ENCODE data around the gene TNRC18.
"Not testable (repeated sequence)": the region's sequence is repeated elsewhere in the genome, so short reads cannot be mapped to it uniquely, and the experiment has no call there.

TNRC18 gene, protein sequence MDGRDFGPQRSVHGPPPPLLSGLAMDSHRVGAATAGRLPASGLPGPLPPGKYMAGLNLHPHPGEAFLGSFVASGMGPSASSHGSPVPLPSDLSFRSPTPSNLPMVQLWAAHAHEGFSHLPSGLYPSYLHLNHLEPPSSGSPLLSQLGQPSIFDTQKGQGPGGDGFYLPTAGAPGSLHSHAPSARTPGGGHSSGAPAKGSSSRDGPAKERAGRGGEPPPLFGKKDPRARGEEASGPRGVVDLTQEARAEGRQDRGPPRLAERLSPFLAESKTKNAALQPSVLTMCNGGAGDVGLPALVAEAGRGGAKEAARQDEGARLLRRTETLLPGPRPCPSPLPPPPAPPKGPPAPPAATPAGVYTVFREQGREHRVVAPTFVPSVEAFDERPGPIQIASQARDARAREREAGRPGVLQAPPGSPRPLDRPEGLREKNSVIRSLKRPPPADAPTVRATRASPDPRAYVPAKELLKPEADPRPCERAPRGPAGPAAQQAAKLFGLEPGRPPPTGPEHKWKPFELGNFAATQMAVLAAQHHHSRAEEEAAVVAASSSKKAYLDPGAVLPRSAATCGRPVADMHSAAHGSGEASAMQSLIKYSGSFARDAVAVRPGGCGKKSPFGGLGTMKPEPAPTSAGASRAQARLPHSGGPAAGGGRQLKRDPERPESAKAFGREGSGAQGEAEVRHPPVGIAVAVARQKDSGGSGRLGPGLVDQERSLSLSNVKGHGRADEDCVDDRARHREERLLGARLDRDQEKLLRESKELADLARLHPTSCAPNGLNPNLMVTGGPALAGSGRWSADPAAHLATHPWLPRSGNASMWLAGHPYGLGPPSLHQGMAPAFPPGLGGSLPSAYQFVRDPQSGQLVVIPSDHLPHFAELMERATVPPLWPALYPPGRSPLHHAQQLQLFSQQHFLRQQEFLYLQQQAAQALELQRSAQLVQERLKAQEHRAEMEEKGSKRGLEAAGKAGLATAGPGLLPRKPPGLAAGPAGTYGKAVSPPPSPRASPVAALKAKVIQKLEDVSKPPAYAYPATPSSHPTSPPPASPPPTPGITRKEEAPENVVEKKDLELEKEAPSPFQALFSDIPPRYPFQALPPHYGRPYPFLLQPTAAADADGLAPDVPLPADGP (N-terminal part only)

DNA sequence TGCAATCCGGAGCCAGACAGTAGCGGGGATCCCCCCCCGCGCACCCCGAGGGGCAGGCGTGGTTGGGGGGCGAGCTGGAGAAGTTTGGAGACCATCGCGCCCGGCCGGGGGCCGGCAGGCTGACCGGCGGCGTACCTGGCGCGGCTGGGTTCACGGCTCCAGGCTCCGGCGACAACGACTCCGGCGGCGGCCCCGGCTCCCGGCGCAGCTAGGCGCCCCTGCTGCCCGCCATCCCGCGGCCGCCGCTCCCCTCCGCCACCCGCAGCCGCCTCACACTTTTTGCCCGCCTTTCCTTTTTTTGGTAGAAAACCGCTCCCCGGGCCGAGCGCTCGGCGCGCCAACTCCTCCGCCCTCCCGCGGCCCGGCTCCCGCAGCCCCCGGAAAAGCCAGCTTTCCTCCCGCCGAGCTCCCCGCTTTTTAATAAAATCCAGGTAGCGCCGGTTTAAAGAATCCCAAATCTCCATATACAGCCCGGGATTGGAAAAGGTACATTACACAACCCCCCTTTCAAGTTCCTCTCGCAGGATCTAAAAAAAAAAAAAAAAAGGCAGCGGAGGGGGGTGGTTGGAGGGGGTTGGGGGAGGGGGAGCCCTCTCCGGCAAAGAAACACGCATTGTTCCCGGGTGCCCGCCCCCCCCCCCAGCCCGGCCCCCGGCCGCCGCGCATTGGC lies at the start of gene TNRC18:
Gene TNRC18 (minus strand): TSS at position 529 of the 670 bp plus-strand sequence. CDS start 2,588 bp downstream, outside the sequence.
- peaks cover 81% of the 10 kb centered on the region for H3K27me3 ChIP-seq (ENCODE audit: control insufficient read depth, insufficient read depth, low read length)

DNA sequence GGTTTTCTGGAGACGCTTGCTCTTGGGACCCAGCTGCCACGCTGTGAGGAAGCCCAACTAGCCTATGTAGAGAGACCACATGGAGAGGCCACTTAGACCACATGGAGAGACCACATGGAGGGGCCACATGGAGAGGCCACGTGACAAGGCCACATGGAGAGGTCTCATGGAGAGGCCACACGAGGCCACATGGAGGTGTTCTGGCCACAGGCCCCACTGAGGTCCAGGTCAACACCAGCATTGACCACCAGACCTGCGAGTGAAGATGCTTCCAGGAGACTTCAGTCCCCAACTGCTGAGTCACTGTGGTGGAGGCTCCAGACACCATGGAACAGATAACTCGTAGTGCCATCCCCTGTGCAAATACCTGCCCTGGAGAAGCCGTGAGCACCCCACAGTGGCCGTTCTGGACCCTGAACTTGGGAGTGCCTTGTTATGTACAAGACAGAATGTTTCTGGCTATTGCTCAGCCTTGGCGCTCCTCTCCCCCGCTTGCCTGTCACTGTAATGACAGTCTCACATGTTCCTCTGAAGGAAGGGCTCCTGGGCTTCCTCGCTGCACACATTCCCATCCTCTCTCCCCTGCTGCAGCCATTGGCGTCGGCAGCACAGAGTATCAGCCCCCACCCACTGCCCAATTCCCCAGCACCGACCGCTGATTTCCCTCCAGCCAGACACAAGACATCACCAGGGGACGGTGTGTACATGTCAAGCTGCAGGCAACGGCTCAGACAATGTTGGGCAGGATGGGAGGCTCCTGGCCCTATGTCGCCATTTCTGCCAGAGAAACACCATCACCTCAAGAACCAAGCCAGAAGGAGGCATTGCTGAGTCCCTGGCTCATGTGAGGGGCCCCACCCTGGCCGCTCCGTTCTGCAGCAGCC lies 49.0 kb upstream of the TNRC18 start:
- H3K9ac ChIP-seq (ENCODE audit: low read length) = no peak overlapping the region
- H3K4me3 ChIP-seq (ENCODE audit: low read length) = no peak overlapping the region
- H3K4me1 ChIP-seq (ENCODE audit: control insufficient read depth, low read depth, low read length) = peaks cover under 1% of the 10 kb centered on the region
- no peak overlapping the region for H3K27ac ChIP-seq (ENCODE audit: low read length)
- H3K27me3 ChIP-seq (ENCODE audit: control insufficient read depth, insufficient read depth, low read length) = no peaks in the 10 kb centered on the region
- no peaks in the 10 kb centered on the region for H3K36me3 ChIP-seq (ENCODE audit: control insufficient read depth, low read depth, low read length)
- H3K9me3 ChIP-seq (ENCODE audit: control insufficient read depth, low read depth, low read length) = no peaks in the 10 kb centered on the region

More for the DNA sequence above, at the start of gene TNRC18:
- Histone ChIP-seq H3K4me1 (ENCODE audit: control insufficient read depth, low read depth, low read length) (peaks cover 23% of the 10 kb centered on the region), H3K27ac (ENCODE audit: low read length) (no peak within 1 kb of the TSS), H3K9me3 (ENCODE audit: control insufficient read depth, low read depth, low read length) (no peaks in the 10 kb centered on the region), H3K9ac (ENCODE audit: low read length) (peak within 1 kb of the TSS; percentile 93), H3K36me3 (ENCODE audit: control insufficient read depth, low read depth, low read length) (no peaks in the 10 kb centered on the region), H3K4me3 (ENCODE audit: low read length) (peak within 1 kb of the TSS; percentile 81)

DNA sequence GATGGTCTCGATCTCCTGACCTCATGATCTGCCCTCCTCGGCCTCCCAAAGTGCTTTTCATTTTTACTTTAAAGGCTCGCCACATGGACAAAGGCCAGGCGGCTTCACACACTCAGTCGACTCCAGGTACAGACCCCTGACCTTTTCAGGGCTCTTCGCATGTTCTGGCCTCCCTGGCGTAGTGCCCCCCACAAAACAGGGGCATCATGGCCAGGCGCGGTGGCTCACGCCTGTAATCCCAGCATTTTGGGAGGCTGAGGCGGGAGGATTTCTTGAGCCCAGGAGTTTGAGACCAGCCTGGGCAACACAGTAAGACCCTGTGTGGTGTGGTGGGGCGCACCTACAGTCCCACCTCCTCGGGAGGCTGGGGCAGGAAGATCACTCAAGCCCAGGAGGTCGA lies 48.0 kb upstream of the TNRC18 start:
- not testable (repeated sequence) for H3K4me3 ChIP-seq (ENCODE audit: low read length); H3K9me3 ChIP-seq (ENCODE audit: control insufficient read depth, low read depth, low read length); H3K27ac ChIP-seq (ENCODE audit: low read length); H3K27me3 ChIP-seq (ENCODE audit: control insufficient read depth, insufficient read depth, low read length); H3K4me1 ChIP-seq (ENCODE audit: control insufficient read depth, low read depth, low read length); H3K9ac ChIP-seq (ENCODE audit: low read length); H3K36me3 ChIP-seq (ENCODE audit: control insufficient read depth, low read depth, low read length)

DNA sequence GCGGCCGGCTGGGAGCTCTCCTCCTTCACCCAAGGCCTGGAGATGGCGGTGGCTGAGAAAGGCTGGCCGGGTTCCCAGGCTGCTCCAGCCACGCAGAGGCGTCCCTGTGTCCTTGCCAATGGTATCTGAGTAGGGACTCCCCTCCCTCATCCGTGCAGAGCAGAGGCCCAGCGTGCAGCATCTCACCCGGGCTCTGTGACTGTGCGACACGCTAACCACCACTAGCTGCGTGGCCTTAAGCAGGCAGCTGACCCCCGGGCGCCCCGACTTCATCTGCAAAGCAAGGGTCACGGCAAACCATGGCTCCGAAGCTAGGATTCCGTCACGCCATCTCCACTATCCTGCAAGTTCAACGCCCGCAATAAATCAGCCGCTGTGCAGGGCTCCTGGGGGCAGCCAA lies 47.2 kb upstream of the TNRC18 start:
- Histone ChIP-seq H3K4me3 (ENCODE audit: low read length) (no peak overlapping the region), H3K36me3 (ENCODE audit: control insufficient read depth, low read depth, low read length) (no peaks in the 10 kb centered on the region), H3K9ac (ENCODE audit: low read length) (no peak overlapping the region), H3K27ac (ENCODE audit: low read length) (no peak overlapping the region), H3K4me1 (ENCODE audit: control insufficient read depth, low read depth, low read length) (no peaks in the 10 kb centered on the region), H3K9me3 (ENCODE audit: control insufficient read depth, low read depth, low read length) (no peaks in the 10 kb centered on the region), H3K27me3 (ENCODE audit: control insufficient read depth, insufficient read depth, low read length) (no peaks in the 10 kb centered on the region)

DNA sequence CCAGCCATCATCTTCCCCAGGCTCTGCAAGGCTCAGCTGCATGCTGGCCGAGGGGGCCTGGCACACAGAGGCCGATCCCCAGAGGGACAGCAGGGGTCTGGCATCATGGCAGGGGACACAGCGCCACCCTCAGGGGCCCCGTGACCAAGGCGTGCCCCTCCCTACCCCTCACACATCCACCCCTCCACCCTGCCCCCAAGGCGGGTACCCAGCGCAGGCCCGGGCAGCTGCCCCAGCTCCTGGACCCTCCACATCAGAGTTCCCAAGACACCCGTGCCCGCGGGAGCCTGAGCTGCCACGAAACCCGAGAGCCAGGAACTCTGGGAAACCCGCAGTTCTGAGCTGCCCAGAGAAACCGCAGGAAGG lies 46.5 kb upstream of the TNRC18 start:
- no peak overlapping the region for H3K9ac ChIP-seq (ENCODE audit: low read length)
- no peaks in the 10 kb centered on the region for H3K27me3 ChIP-seq (ENCODE audit: control insufficient read depth, insufficient read depth, low read length)
- no peak overlapping the region for H3K27ac ChIP-seq (ENCODE audit: low read length)
- H3K36me3 ChIP-seq (ENCODE audit: control insufficient read depth, low read depth, low read length) = no peaks in the 10 kb centered on the region
- no peak overlapping the region for H3K4me3 ChIP-seq (ENCODE audit: low read length)
- no peaks in the 10 kb centered on the region for H3K9me3 ChIP-seq (ENCODE audit: control insufficient read depth, low read depth, low read length)
- H3K4me1 ChIP-seq (ENCODE audit: control insufficient read depth, low read depth, low read length) = no peaks in the 10 kb centered on the region

DNA sequence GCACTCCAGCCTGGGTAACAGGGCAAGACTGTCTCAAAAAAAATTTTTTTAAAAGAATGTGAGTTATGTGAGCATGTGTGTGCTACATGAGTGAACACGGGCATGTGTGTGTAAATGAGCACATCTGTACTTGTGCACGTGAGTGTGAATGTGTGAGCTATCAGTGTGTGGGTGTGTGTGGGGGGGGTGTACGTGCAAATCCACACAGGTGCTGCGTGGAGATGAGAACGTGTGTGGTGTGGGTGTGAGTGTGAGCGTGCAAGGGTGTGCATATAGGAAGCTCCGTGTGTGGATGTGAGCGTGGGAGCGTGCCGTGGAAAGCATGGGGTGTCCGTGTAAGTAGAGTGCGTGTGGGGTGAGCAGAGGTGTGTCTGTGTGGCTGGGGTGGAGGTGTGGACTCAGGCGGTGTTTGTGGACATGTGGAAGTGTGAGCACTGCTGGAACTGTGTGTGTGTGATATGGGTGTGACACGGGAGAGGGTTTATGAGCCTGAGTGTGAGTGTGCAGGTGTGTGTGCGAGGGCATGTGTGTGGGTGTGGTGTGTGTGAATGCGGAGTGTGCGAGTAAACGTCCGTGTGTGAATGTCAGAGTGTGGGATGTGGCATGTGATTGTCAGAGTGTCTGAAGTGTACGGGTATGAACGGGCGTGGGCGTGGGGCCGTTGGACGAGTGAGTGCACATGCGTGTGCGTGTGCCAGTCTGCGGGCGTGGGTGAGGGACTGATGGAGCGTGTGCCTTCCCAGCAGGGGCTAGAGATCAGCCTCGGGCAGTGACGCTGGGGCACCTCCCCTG lies 45.9 kb upstream of the TNRC18 start:
- no peaks in the 10 kb centered on the region for H3K4me1 ChIP-seq (ENCODE audit: control insufficient read depth, low read depth, low read length)
- no peaks in the 10 kb centered on the region for H3K36me3 ChIP-seq (ENCODE audit: control insufficient read depth, low read depth, low read length)
- H3K4me3 ChIP-seq (ENCODE audit: low read length) = no peak overlapping the region
- H3K9ac ChIP-seq (ENCODE audit: low read length) = no peak overlapping the region
- H3K27me3 ChIP-seq (ENCODE audit: control insufficient read depth, insufficient read depth, low read length) = no peaks in the 10 kb centered on the region
- H3K9me3 ChIP-seq (ENCODE audit: control insufficient read depth, low read depth, low read length) = no peaks in the 10 kb centered on the region
- no peak overlapping the region for H3K27ac ChIP-seq (ENCODE audit: low read length)

DNA sequence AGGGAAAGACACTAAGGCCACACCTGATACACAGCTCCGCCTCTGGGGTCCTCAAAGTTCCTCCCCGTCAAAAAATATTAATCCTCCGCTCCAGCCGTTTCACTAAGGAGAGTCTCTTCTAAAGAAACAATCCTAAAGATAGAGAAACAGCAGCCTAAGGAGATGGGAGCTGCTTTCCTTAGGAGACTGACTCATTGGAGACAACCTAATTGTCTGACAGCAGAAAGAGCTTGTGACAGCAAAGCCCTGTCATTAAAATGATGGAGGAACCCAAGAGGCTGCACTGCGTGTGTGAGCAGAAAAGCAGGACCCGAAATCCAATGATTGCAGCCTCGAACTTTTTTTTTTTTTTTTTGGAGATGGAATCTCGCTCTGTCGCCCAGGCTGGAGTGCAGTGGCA lies 44.0 kb upstream of the TNRC18 start:
- no peaks in the 10 kb centered on the region for H3K27me3 ChIP-seq (ENCODE audit: control insufficient read depth, insufficient read depth, low read length)
- H3K27ac ChIP-seq (ENCODE audit: low read length) = no peak overlapping the region
- H3K4me1 ChIP-seq (ENCODE audit: control insufficient read depth, low read depth, low read length) = no peaks in the 10 kb centered on the region
- H3K9ac ChIP-seq (ENCODE audit: low read length) = no peak overlapping the region
- no peaks in the 10 kb centered on the region for H3K36me3 ChIP-seq (ENCODE audit: control insufficient read depth, low read depth, low read length)
- H3K9me3 ChIP-seq (ENCODE audit: control insufficient read depth, low read depth, low read length) = no peaks in the 10 kb centered on the region
- no peak overlapping the region for H3K4me3 ChIP-seq (ENCODE audit: low read length)

DNA sequence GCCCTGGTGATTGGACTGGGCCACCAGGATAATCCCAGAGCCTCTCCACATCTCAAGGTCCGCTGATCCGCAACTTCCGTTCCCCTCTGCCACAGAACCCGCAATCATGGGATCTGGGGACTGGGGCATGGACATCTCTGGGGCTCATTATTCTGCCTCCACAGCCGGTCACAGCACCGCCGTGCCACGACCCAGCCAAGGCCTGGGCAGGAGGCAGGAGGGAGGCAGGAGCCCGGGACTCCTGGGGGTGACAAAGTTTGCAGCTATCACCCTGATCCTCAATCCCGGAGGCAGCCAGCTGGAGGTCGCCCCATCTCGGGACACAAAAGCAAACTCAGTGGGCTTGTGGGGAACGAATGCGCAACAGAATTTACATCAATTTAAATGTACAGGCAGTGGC lies 42.9 kb upstream of the TNRC18 start:
- Histone ChIP-seq H3K9me3 (ENCODE audit: control insufficient read depth, low read depth, low read length) (no peaks in the 10 kb centered on the region), H3K4me1 (ENCODE audit: control insufficient read depth, low read depth, low read length) (no peaks in the 10 kb centered on the region), H3K36me3 (ENCODE audit: control insufficient read depth, low read depth, low read length) (no peaks in the 10 kb centered on the region), H3K9ac (ENCODE audit: low read length) (no peak overlapping the region), H3K27me3 (ENCODE audit: control insufficient read depth, insufficient read depth, low read length) (no peaks in the 10 kb centered on the region), H3K27ac (ENCODE audit: low read length) (no peak overlapping the region), H3K4me3 (ENCODE audit: low read length) (no peak overlapping the region)

DNA sequence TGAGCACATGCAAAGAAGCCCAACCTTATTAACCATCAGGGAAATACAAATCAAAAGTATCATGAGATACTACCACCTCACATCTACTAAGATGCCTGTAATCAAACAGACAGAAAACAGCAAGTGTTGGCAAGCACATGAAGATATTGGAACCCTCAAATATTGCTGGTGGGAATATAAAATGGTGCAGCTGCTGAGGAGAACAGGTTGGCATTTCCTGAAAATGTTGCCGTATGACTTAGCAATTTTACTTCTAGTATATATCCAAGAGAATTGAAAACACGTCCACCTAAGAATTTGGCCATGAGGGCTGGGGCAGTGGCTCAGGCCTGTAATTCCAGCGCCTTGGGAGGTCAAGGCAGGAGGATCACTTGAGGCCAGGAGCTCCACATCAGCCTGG lies 39.4 kb upstream of the TNRC18 start:
- Histone ChIP-seq H3K27ac (ENCODE audit: low read length) (no peak overlapping the region), H3K4me1 (ENCODE audit: control insufficient read depth, low read depth, low read length) (no peaks in the 10 kb centered on the region), H3K27me3 (ENCODE audit: control insufficient read depth, insufficient read depth, low read length) (no peaks in the 10 kb centered on the region), H3K36me3 (ENCODE audit: control insufficient read depth, low read depth, low read length) (no peaks in the 10 kb centered on the region), H3K9me3 (ENCODE audit: control insufficient read depth, low read depth, low read length) (no peaks in the 10 kb centered on the region), H3K4me3 (ENCODE audit: low read length) (no peak overlapping the region), H3K9ac (ENCODE audit: low read length) (no peak overlapping the region)

DNA sequence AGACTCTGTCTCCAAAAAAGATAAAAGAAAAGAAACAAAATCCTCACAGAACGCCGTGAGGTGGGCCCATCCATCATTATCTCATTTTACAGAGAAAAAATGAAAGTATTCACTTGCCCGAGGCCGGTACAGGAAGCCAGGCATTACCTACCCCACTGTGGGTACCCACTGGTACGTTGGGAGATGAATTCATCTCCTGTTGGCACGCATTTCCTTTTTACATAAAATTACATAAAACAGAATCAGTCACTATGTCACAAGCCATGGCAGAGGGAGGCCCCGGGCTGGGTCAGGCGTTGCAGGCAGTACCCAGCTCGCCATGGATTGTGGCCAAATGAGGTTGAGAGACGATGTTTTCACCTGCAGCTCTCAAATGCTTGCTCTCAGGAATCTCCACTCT lies 38.6 kb upstream of the TNRC18 start:
- no peaks in the 10 kb centered on the region for H3K36me3 ChIP-seq (ENCODE audit: control insufficient read depth, low read depth, low read length)
- no peak overlapping the region for H3K4me3 ChIP-seq (ENCODE audit: low read length)
- H3K27me3 ChIP-seq (ENCODE audit: control insufficient read depth, insufficient read depth, low read length) = no peaks in the 10 kb centered on the region
- no peak overlapping the region for H3K9ac ChIP-seq (ENCODE audit: low read length)
- no peak overlapping the region for H3K27ac ChIP-seq (ENCODE audit: low read length)
- no peaks in the 10 kb centered on the region for H3K4me1 ChIP-seq (ENCODE audit: control insufficient read depth, low read depth, low read length)
- no peaks in the 10 kb centered on the region for H3K9me3 ChIP-seq (ENCODE audit: control insufficient read depth, low read depth, low read length)
